ENCODE results near the gene SMCHD1.

SMCHD1 gene

GRCh38 chr18:2655178-2655953, at the start of gene SMCHD1:
Gene SMCHD1 (plus strand): TSS chr18:2655726. CDS start chr18:2656076, 350 bp downstream.
- DNase-seq: peak; percentile 12

GRCh38 chr18:2606335-2606734, 49.2 kb upstream of the SMCHD1 start:
- DNase-seq: no peak

GRCh38 chr18:2609604-2610003, 45.9 kb upstream of the SMCHD1 start:
- no peak for DNase-seq

- no peak for DNase-seq
These were observed 45.0 kb upstream of the SMCHD1 start for GRCh38 chr18:2610549-2610948.

GRCh38 chr18:2612996-2613395, 42.5 kb upstream of the SMCHD1 start:
- DNase-seq: no peak

GRCh38 chr18:2617401-2617998, 38.0 kb upstream of the SMCHD1 start:
- DNase-seq: no peak

GRCh38 chr18:2618009-2618408, 37.5 kb upstream of the SMCHD1 start:
- DNase-seq: no peak

GRCh38 chr18:2625217-2625616, 30.3 kb upstream of the SMCHD1 start:
- no peak for DNase-seq

- DNase-seq: peak; percentile 15
These were observed 27.7 kb upstream of the SMCHD1 start for GRCh38 chr18:2627821-2628276.

GRCh38 chr18:2629003-2629402, 26.5 kb upstream of the SMCHD1 start:
- DNase-seq: no peak

GRCh38 chr18:2635586-2635985, 19.9 kb upstream of the SMCHD1 start:
- DNase-seq: no peak

GRCh38 chr18:2636126-2636631, 19.3 kb upstream of the SMCHD1 start:
- no peak for DNase-seq

- peak; percentile 8 for DNase-seq
These were observed 13.9 kb upstream of the SMCHD1 start for GRCh38 chr18:2641638-2642037.

- no peak for DNase-seq
These were observed 12.8 kb upstream of the SMCHD1 start for GRCh38 chr18:2642771-2643170.

GRCh38 chr18:2644535-2644934, 11.0 kb upstream of the SMCHD1 start:
- DNase-seq: no peak

GRCh38 chr18:2651981-2652380, 3.5 kb upstream of the SMCHD1 start:
- DNase-seq: no peak

GRCh38 chr18:2653467-2653866, 2.1 kb upstream of the SMCHD1 start:
- DNase-seq: peak; percentile 14

GRCh38 chr18:2654169-2654927, 1.2 kb upstream of the SMCHD1 start:
- DNase-seq: no peak

- DNase-seq: no peak
These were observed 673 bp upstream of the SMCHD1 start for GRCh38 chr18:2654928-2655177.

- no peak for DNase-seq
These were observed 369 bp downstream of the SMCHD1 start for GRCh38 chr18:2655954-2656236.

- DNase-seq: no peak
These were observed 883 bp downstream of the SMCHD1 start for GRCh38 chr18:2656237-2656980.

GRCh38 chr18:2656981-2657512, 1.5 kb downstream of the SMCHD1 start:
- DNase-seq: no peak

Measured in SIG-M5 (cell line).